Measurements from ENCODE around the gene THSD4. TPM values are rescaled to one million over a fixed set of nuclear protein-coding genes. Genes with fewer than 3 reads are reported as not detected.

Gene THSD4
- total RNA-seq, 1 experiment from 2014 or later: 21.7 TPM

DNA sequence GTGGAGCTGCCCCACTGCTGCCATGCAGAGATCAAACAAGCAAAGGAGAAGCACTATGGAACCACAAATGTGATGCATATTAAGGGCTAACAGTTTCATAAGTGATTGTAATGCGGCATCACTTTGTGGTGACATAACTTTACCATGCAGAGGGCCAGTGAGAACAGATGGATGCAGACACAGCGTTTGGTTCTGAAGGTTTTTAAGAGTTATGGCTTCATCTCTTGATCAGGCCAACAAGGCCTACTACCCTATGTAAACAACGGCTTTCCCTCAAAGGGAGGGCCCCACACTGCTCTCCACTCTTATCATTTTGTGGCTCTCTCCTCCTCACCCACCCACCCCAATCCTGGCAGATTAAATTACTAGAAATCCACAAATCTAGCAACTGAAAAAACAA, 708.5 kb downstream of the THSD4 start:
- no peak for DNase-seq (ENCODE audit: extremely low read depth, low read depth)

DNA sequence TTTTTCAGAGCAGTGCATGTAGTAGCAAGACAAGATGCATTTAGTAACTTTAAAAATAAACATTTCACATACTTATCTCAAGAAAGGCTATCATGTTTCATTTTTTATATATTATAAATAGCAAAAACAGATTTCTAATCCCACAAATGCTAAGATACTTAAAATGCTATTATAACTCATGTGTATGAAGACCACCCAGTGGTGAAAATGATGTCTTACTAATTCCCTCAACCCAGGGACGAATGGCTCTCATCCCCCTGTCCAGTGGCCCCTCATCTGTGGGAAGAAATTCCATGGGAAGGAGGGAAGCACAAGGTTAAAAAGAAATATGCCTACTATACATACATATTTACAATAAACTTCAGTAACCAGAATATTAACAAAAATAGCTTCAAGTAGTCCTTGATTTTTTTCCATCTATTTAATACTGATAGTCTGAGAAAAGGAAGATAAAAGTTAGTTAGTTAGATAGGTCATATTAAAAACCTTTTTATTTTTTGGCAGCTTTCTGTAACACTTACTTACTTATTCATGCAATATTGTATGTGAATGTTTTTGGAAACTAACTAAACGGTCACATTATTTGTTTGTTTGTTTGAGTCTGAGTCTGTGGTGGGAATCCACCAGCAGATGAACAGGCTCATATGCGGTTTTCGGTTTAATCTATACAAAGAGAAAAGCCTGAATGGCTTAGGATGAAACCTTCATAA, 709.9 kb downstream of the THSD4 start:
- no peak for DNase-seq (ENCODE audit: extremely low read depth, low read depth)

DNA sequence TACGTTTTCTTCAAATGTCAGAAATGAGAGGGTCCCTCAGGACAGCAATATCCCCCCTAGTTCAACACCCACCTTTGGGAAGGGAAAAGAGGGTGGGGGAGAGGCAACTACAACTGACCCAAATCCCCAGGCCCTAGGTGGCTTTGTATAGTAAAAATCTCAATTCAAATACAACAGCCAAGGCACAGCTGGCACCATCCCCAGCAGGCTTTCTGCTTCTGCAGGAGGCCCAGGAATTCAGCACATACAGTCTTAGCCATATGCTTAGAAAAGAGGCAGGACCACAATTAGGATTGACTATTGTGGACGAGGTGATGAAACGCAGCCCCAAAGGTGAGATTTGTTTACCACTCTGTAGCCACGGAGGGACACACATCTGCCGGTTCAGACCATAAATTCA, 710.9 kb downstream of the THSD4 start:
- no peak for DNase-seq (ENCODE audit: extremely low read depth, low read depth)

DNA sequence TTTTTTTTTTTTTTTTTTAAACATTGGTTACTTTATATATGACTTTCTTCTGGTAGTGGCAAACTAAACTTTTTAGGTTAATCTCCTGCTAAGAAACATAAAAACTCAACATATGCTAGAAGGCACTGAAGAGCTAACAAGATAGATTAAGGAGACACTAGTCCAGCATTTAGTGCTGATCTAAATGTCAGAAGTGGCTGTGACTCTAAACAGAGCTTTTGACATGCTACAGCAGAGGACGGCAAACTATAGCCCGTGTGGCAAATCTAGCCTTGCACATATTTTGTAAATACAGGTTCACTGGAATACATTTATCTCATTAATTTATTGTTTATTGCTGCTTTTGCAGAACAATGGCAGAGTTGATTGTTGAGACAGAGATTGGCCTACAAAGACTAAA, 715.7 kb downstream of the THSD4 start:
- no peak for DNase-seq (ENCODE audit: extremely low read depth, low read depth)

Other genes starting within 250 kb of the THSD4 start
- gene THAP10, start 223.0 kb upstream of the THSD4 start, total RNA-seq (2014; rRNA removed; shearing (Covaris generic)): 4.9 and 5.6 TPM in 2 replicates
- gene LRRC49, start 222.6 kb upstream of the THSD4 start, total RNA-seq (2014; rRNA removed; shearing (Covaris generic)): 10.0 and 12.5 TPM in 2 replicates

Data from NCI-H460 (cell line).